ENCODE results near the gene TOLLIP.

TOLLIP gene

DNA sequence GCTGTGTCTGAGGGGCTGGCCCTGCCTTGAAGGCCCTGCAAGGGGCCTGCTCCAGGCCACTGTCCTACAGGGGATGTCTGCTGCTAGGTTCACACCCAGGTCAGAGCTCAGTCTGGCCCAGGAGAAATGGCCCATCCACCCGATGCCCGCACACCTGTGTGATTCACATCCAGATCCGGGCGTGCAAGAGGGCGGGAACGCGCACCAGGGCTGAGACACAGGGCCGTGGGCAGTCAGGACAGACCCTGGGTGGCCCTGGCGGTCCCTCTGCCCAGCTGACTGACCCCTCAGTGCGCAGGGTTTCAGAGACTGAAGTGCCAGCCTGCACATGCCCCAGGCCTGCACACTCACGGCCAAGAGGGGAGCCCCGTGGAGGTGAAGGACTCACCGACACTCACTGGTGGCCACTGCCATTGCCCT, 7.4 kb downstream of the TOLLIP start:
- TF ChIP-seq, protein P1, sequence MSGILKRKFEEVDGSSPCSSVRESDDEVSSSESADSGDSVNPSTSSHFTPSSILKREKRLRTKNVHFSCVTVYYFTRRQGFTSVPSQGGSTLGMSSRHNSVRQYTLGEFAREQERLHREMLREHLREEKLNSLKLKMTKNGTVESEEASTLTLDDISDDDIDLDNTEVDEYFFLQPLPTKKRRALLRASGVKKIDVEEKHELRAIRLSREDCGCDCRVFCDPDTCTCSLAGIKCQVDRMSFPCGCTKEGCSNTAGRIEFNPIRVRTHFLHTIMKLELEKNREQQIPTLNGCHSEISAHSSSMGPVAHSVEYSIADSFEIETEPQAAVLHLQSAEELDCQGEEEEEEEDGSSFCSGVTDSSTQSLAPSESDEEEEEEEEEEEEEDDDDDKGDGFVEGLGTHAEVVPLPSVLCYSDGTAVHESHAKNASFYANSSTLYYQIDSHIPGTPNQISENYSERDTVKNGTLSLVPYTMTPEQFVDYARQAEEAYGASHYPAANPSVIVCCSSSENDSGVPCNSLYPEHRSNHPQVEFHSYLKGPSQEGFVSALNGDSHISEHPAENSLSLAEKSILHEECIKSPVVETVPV (CRISPR knock-in tag; IDR thresholded peaks at IDR 0.05), result no peak
- no peak for TF ChIP-seq ZFP3 (CRISPR knock-in tag; IDR thresholded peaks at IDR 0.05)
- TF ChIP-seq SNAI2 (CRISPR knock-in tag; IDR thresholded peaks at IDR 0.05), result no peak
- no peak; the same call in 2 of the 3 replicates for ATAC-seq

DNA sequence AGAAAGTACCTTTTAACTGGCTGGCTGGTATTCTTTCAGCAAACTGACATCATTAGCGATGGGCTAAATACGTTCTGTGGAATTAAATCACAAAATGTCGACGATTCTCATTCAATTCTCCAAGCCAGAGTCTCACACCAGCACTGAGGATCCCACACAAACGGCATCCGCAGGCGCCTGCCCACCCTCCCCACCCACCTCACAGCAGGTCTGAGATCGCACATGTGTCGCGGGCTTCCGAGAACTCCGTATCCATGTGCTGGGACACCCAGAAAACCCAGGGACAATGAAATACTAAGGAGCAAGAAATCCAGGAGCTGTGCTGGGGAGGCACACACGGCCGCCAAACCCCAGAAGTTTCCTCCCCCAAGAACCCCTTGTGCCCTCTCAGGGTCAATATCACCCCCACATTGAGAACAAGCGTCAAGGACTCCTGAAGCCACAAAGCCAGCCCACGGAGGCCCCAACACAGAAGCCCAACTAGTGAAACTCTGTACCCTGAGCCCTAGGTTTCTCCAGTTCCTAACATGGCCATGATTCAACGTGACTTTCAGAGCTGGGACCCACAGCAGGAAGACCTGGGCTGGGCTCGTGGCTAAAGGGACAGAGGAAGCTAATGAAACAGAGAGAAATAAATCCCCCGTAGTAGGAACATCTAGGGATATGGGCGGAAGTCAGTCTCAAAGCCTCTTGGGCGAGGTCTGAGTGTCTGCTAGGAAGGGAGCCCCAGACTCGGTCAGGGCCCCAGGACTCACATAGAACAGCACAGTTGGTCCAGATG, 8.0 kb downstream of the TOLLIP start:
- TF ChIP-seq, protein P2, sequence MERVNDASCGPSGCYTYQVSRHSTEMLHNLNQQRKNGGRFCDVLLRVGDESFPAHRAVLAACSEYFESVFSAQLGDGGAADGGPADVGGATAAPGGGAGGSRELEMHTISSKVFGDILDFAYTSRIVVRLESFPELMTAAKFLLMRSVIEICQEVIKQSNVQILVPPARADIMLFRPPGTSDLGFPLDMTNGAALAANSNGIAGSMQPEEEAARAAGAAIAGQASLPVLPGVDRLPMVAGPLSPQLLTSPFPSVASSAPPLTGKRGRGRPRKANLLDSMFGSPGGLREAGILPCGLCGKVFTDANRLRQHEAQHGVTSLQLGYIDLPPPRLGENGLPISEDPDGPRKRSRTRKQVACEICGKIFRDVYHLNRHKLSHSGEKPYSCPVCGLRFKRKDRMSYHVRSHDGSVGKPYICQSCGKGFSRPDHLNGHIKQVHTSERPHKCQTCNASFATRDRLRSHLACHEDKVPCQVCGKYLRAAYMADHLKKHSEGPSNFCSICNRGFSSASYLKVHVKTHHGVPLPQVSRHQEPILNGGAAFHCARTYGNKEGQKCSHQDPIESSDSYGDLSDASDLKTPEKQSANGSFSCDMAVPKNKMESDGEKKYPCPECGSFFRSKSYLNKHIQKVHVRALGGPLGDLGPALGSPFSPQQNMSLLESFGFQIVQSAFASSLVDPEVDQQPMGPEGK (CRISPR knock-in tag; IDR thresholded peaks at IDR 0.05; ENCODE audit: borderline replicate concordance), result no peak
- TF ChIP-seq ZNF8 (CRISPR knock-in tag; IDR thresholded peaks at IDR 0.05) (no peak), ZFP30 (CRISPR knock-in tag; IDR thresholded peaks at IDR 0.05) (no peak), ZNF70 (CRISPR knock-in tag; IDR thresholded peaks at IDR 0.05) (no peak), PPARA (CRISPR knock-in tag; IDR thresholded peaks at IDR 0.05; ENCODE audit: borderline replicate concordance) (no peak)
- TF ChIP-seq, protein P3, sequence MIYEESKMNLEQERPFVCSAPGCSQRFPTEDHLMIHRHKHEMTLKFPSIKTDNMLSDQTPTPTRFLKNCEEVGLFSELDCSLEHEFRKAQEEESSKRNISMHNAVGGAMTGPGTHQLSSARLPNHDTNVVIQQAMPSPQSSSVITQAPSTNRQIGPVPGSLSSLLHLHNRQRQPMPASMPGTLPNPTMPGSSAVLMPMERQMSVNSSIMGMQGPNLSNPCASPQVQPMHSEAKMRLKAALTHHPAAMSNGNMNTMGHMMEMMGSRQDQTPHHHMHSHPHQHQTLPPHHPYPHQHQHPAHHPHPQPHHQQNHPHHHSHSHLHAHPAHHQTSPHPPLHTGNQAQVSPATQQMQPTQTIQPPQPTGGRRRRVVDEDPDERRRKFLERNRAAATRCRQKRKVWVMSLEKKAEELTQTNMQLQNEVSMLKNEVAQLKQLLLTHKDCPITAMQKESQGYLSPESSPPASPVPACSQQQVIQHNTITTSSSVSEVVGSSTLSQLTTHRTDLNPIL (CRISPR knock-in tag; IDR thresholded peaks at IDR 0.05; ENCODE audit: low read depth), result no peak
- no peak for ATAC-seq

DNA sequence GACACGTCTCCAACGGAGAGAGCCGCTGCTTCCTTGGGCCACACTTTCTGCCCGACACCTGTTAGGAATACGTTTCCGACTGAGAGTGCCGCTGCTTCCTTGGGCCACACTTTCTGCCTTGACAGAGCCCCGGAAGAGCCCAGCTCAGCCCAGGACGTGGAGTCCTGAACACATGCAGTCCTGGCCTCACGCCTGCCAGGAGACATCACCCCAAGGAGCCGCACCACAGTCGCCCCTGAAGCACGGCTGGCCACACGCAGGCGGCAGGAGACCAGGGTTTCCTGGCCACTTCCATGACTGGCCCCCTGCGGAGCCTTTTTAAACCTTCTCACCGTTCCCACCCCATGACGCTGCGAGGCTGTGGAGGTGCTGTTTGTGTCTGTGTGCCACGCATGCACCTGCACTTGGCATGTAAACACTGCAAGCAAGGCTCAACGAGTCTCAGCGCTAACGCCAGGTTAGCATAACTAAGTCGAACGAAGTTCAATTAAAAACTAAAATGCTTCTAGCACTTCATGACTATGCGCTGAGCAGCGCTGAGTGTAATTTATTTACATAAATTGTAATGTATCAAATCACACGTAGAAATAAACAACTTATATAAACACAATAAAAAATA, 8.8 kb downstream of the TOLLIP start:
- TF ChIP-seq ZNF70 (CRISPR knock-in tag; IDR thresholded peaks at IDR 0.05) (no peak), ZFP3 (CRISPR knock-in tag; IDR thresholded peaks at IDR 0.05) (no peak), CSDC2 (CRISPR knock-in tag; IDR thresholded peaks at IDR 0.05) (no peak), ZFP30 (CRISPR knock-in tag; IDR thresholded peaks at IDR 0.05) (no peak), GLIS3 (CRISPR knock-in tag; IDR thresholded peaks at IDR 0.05) (no peak), PPARA (CRISPR knock-in tag; IDR thresholded peaks at IDR 0.05; ENCODE audit: borderline replicate concordance) (no peak), TOX (CRISPR knock-in tag; IDR thresholded peaks at IDR 0.05; ENCODE audit: borderline replicate concordance) (no peak)
- no peak for ATAC-seq

DNA sequence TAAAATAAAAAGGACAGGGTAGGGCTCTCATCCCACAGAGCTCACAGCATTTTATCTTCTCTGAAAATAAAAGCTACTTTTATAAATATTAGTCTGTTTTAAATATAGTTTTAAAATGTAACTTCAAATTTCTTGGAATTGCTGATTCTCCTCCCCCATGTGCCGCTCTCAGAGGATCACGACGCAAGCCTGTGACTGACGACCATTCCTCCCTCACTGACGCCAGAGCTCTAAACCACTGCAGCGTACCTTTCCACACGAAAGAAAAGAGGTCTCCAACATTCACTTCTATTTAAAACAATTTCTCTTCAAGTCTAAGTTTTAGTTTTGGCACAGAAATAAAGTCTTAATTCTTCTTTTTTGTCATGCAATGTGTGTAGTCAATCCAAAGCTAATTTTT, 9.3 kb downstream of the TOLLIP start:
- ATAC-seq, result no peak
- TF ChIP-seq ESRRG (CRISPR knock-in tag; IDR thresholded peaks at IDR 0.05), result no peak
- TF ChIP-seq, protein P4, sequence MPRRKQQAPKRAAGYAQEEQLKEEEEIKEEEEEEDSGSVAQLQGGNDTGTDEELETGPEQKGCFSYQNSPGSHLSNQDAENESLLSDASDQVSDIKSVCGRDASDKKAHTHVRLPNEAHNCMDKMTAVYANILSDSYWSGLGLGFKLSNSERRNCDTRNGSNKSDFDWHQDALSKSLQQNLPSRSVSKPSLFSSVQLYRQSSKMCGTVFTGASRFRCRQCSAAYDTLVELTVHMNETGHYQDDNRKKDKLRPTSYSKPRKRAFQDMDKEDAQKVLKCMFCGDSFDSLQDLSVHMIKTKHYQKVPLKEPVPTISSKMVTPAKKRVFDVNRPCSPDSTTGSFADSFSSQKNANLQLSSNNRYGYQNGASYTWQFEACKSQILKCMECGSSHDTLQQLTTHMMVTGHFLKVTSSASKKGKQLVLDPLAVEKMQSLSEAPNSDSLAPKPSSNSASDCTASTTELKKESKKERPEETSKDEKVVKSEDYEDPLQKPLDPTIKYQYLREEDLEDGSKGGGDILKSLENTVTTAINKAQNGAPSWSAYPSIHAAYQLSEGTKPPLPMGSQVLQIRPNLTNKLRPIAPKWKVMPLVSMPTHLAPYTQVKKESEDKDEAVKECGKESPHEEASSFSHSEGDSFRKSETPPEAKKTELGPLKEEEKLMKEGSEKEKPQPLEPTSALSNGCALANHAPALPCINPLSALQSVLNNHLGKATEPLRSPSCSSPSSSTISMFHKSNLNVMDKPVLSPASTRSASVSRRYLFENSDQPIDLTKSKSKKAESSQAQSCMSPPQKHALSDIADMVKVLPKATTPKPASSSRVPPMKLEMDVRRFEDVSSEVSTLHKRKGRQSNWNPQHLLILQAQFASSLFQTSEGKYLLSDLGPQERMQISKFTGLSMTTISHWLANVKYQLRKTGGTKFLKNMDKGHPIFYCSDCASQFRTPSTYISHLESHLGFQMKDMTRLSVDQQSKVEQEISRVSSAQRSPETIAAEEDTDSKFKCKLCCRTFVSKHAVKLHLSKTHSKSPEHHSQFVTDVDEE (CRISPR knock-in tag; IDR thresholded peaks at IDR 0.05), result no peak
- TF ChIP-seq ZNF70 (CRISPR knock-in tag; IDR thresholded peaks at IDR 0.05), result no peak
- TF ChIP-seq, protein P5, sequence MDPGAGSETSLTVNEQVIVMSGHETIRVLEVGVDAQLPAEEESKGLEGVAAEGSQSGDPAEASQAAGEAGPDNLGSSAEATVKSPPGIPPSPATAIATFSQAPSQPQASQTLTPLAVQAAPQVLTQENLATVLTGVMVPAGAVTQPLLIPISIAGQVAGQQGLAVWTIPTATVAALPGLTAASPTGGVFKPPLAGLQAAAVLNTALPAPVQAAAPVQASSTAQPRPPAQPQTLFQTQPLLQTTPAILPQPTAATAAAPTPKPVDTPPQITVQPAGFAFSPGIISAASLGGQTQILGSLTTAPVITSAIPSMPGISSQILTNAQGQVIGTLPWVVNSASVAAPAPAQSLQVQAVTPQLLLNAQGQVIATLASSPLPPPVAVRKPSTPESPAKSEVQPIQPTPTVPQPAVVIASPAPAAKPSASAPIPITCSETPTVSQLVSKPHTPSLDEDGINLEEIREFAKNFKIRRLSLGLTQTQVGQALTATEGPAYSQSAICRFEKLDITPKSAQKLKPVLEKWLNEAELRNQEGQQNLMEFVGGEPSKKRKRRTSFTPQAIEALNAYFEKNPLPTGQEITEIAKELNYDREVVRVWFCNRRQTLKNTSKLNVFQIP (CRISPR knock-in tag; IDR thresholded peaks at IDR 0.05; ENCODE audit: borderline replicate concordance, low read depth), result no peak
- TF ChIP-seq SNAI2 (CRISPR knock-in tag; IDR thresholded peaks at IDR 0.05), result no peak
- TF ChIP-seq, protein P1 (CRISPR knock-in tag; IDR thresholded peaks at IDR 0.05), result no peak
- TF ChIP-seq RARB (CRISPR knock-in tag; IDR thresholded peaks at IDR 0.05), result no peak
- TF ChIP-seq ZNF565 (CRISPR knock-in tag; conservative IDR thresholded peaks at IDR 0.05; ENCODE audit: low read depth), result no peak
- TF ChIP-seq TCF4 (CRISPR knock-in tag; IDR thresholded peaks at IDR 0.05; ENCODE audit: borderline replicate concordance), result no peak
- TF ChIP-seq, protein P3 (CRISPR knock-in tag; IDR thresholded peaks at IDR 0.05; ENCODE audit: low read depth), result no peak
- no peak for TF ChIP-seq TOX (CRISPR knock-in tag; IDR thresholded peaks at IDR 0.05; ENCODE audit: borderline replicate concordance)
- no peak for TF ChIP-seq ZC3H10 (CRISPR knock-in tag; IDR thresholded peaks at IDR 0.05)
- TF ChIP-seq GLIS3 (CRISPR knock-in tag; IDR thresholded peaks at IDR 0.05), result no peak
- TF ChIP-seq PPARA (CRISPR knock-in tag; IDR thresholded peaks at IDR 0.05; ENCODE audit: borderline replicate concordance), result no peak
